GM13976 (cell line): Measurements from ENCODE around the gene NEDD8.

ENCODE experiments used
- DNase-seq: peaks from one replicate; pipeline ENCODE4 v3.0.0; 2012; ENCODE audit warnings: low spot score
- CTCF ChIP-seq: IDR thresholded peaks from 2 replicates; pipeline ENCODE4 v1.5.1; 2012; ENCODE audit warnings: borderline replicate concordance, mild to moderate bottlenecking; ENCODE audit not compliant: insufficient read depth; ENCODE audit errors: extremely low read depth, missing control alignments, control extremely low read depth
- in situ Hi-C: fragments of 300-500 bp; cut with MboI; formaldehyde crosslinking; loops from one replicate; pipeline ENCODE4 v1.12.0; 2022; ENCODE audit warnings: low sequenced_read_pairs, mixed read lengths, inconsistent platforms; ENCODE audit not compliant: unreplicated experiment

NEDD8 gene

GRCh38 chr14:24185026-24185425 is 47.1 kb downstream of the NEDD8 start:
- TF ChIP-seq CTCF, result no peak
- in situ Hi-C loops, result no loop called here
- DNase-seq, result no peak

- DNase-seq, result no peak
- no peak for TF ChIP-seq CTCF
- in situ Hi-C loops, result no loop called here
These were observed 47.8 kb downstream of the NEDD8 start for GRCh38 chr14:24184104-24184970.

- in situ Hi-C loops, result no loop called here
These were observed 49.1 kb downstream of the NEDD8 start for GRCh38 chr14:24183014-24183481.

GRCh38 chr14:24182110-24182882 is 49.9 kb downstream of the NEDD8 start:
- in situ Hi-C loops, result no loop called here
- DNase-seq, result no peak
- TF ChIP-seq CTCF, result no peak

More at GRCh38 chr14:24183014-24183481, 49.1 kb downstream of the NEDD8 start:
- no peak for TF ChIP-seq CTCF
- no peak for DNase-seq

- no peak for DNase-seq
- TF ChIP-seq CTCF, result no peak
- in situ Hi-C loops, result no loop called here
These were observed 50.6 kb downstream of the NEDD8 start for GRCh38 chr14:24181371-24182077.
